ENCODE data around the gene SHBG. TPM values are rescaled to one million over a fixed set of nuclear protein-coding genes. Genes with fewer than 3 reads are reported as not detected.

Gene SHBG
- total RNA-seq, 1 experiment from 2014 or later, result 0.35 TPM

DNA sequence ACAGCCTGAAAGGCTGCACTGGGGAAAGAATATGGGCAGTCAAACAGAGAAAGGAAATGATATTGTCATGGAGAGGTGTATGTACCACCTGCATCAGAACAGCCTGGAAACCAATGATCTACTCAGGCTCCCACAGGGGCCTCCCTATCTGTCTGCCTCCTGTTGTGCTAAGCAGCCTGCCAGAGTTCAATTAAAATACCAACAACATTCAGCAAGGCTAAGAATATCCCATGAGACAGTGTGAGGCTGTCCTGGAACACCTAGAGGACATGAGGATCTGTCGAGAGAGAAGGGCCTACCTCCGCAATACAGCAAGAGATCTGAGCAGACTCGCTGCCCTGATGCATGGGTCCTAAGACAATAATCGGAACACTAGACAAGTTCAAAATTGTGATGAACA, 23.7 kb upstream of the SHBG start:
- Mint-ChIP-seq H3K4me3 (ENCODE audit: unreplicated experiment) (no peak overlapping the region), H3K27ac (ENCODE audit: low read depth, unreplicated experiment) (no peak overlapping the region), H3K27me3 (ENCODE audit: insufficient read depth, unreplicated experiment) (no peaks in the 10 kb centered on the region), H3K9me3 (ENCODE audit: unreplicated experiment) (no peaks in the 10 kb centered on the region), H3K36me3 (ENCODE audit: insufficient read depth, unreplicated experiment) (peaks cover 81% of the 10 kb centered on the region), H3K4me1 (ENCODE audit: insufficient read depth, unreplicated experiment) (peaks cover 10% of the 10 kb centered on the region)
- CTCF ChIA-PET, result no interaction called here
- intact Hi-C loops (cut with micrococcal nuclease), result no loop called here
- no peak for DNase-seq (ENCODE audit: unreplicated experiment)
- POLR2A ChIA-PET, result interaction anchor here (10.5 kb wide), 1 partner anchor 18 kb away, joined by 206 read pairs; the partner anchor contains the start of genes MPDU1 and SOX15
- TF ChIP-seq, protein P1, sequence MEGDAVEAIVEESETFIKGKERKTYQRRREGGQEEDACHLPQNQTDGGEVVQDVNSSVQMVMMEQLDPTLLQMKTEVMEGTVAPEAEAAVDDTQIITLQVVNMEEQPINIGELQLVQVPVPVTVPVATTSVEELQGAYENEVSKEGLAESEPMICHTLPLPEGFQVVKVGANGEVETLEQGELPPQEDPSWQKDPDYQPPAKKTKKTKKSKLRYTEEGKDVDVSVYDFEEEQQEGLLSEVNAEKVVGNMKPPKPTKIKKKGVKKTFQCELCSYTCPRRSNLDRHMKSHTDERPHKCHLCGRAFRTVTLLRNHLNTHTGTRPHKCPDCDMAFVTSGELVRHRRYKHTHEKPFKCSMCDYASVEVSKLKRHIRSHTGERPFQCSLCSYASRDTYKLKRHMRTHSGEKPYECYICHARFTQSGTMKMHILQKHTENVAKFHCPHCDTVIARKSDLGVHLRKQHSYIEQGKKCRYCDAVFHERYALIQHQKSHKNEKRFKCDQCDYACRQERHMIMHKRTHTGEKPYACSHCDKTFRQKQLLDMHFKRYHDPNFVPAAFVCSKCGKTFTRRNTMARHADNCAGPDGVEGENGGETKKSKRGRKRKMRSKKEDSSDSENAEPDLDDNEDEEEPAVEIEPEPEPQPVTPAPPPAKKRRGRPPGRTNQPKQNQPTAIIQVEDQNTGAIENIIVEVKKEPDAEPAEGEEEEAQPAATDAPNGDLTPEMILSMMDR (IDR thresholded peaks at IDR 0.05; ENCODE audit: unreplicated experiment), result no peak
- no TSS peak for BruUV-seq (replicated peaks)

DNA sequence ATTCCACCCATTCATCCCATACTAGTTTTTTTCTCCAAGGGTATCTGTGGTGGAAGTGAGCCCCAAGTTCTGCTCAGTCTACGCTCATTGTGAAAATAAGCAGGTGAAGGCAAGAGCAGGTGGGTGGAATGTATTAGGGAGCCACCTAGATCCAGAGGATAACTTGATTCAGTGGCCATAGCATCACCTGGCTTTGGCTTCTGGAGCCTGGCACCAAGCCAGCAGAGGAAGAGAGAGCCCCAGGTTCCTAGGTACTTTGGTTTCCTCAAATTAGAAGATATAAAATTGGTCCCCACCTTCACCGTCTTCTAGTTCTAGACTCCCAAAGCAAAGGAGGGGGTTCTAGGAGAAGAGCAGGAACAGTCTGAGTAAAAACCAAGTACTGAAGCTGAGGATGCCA, 19.3 kb upstream of the SHBG start:
- Mint-ChIP-seq H3K27me3 (ENCODE audit: insufficient read depth, unreplicated experiment) (no peaks in the 10 kb centered on the region), H3K36me3 (ENCODE audit: insufficient read depth, unreplicated experiment) (peaks cover 46% of the 10 kb centered on the region), H3K27ac (ENCODE audit: low read depth, unreplicated experiment) (peak overlapping the region; percentile 57), H3K4me3 (ENCODE audit: unreplicated experiment) (peak overlapping the region; percentile 38), H3K4me1 (ENCODE audit: insufficient read depth, unreplicated experiment) (peaks cover 32% of the 10 kb centered on the region), H3K9me3 (ENCODE audit: unreplicated experiment) (no peaks in the 10 kb centered on the region)
- TF ChIP-seq, protein P1 (IDR thresholded peaks at IDR 0.05; ENCODE audit: unreplicated experiment), result no peak
- POLR2A ChIA-PET, result interaction anchor here (0.6 to 10.5 kb wide), 5 partner anchors 10 to 76 kb away, joined by 3 to 206 read pairs (median 5); partner anchors contain the start of genes MPDU1, SAT2, SOX15 and TP53
- BruUV-seq (replicated peaks), result no TSS peak
- no peak for DNase-seq (ENCODE audit: unreplicated experiment)
- intact Hi-C loops (cut with micrococcal nuclease), result no loop called here
- CTCF ChIA-PET, result interaction anchor here (0.8 to 1.9 kb wide), 5 partner anchors 10 to 62 kb away, joined by 3 to 6 read pairs (median 4); no protein-coding TSS in a partner anchor

GRCh38 chr17:7611635-7612293, 18.2 kb upstream of the SHBG start:
- ChIA-PET POLR2A (interaction anchor here (0.9 to 10.5 kb wide), 5 partner anchors 15 to 167 kb away, joined by 4 to 206 read pairs (median 67); partner anchors contain the start of genes CHRNB1, MPDU1, SAT2 and SOX15), CTCF (interaction anchor here (0.5 to 3.4 kb wide), 9 partner anchors 10 to 1018 kb away, joined by 3 to 13 read pairs (median 3); partner anchors contain the start of genes SOX15, TP53 and WRAP53)
- Mint-ChIP-seq H3K4me1 (ENCODE audit: insufficient read depth, unreplicated experiment) (peaks cover 32% of the 10 kb centered on the region), H3K36me3 (ENCODE audit: insufficient read depth, unreplicated experiment) (peaks cover 36% of the 10 kb centered on the region), H3K27me3 (ENCODE audit: insufficient read depth, unreplicated experiment) (no peaks in the 10 kb centered on the region), H3K4me3 (ENCODE audit: unreplicated experiment) (peak overlapping the region; percentile 80), H3K9me3 (ENCODE audit: unreplicated experiment) (no peaks in the 10 kb centered on the region), H3K27ac (ENCODE audit: low read depth, unreplicated experiment) (peak overlapping the region; percentile 57)
- no TSS peak for BruUV-seq (replicated peaks)
- intact Hi-C loops (cut with micrococcal nuclease), result no loop called here
- TF ChIP-seq, protein P1 (IDR thresholded peaks at IDR 0.05; ENCODE audit: unreplicated experiment), result no peak
- no peak for DNase-seq (ENCODE audit: unreplicated experiment)

DNA sequence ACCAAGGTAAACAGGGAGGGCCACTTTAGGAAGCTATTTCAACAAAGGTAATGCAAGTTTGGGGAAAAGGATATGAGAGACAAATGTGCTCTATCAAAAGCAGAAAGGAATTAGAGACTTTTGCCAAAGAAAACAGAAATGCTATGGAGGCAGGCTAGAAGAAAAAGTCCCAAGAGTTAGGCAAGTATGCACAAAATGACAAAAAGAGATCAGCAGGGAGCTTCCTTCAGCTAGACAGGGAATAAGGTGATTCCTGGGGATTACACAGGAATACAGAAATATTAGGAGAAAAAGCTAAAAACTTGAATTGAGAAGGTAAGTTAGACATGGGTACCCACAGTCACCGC, 17.7 kb upstream of the SHBG start:
- Mint-ChIP-seq H3K4me3 (ENCODE audit: unreplicated experiment) (peak overlapping the region; percentile 80), H3K4me1 (ENCODE audit: insufficient read depth, unreplicated experiment) (peaks cover 32% of the 10 kb centered on the region), H3K27me3 (ENCODE audit: insufficient read depth, unreplicated experiment) (no peaks in the 10 kb centered on the region), H3K27ac (ENCODE audit: low read depth, unreplicated experiment) (peak overlapping the region; percentile 43), H3K36me3 (ENCODE audit: insufficient read depth, unreplicated experiment) (peaks cover 31% of the 10 kb centered on the region), H3K9me3 (ENCODE audit: unreplicated experiment) (no peaks in the 10 kb centered on the region)
- intact Hi-C loops (cut with micrococcal nuclease), result no loop called here
- DNase-seq (ENCODE audit: unreplicated experiment), result no peak
- ChIA-PET CTCF (interaction anchor here (0.7 to 3.4 kb wide), 6 partner anchors 9 to 1017 kb away, joined by 3 to 13 read pairs (median 4); partner anchors contain the start of genes SOX15, TP53 and WRAP53), POLR2A (interaction anchor here (0.7 to 10.5 kb wide), 6 partner anchors 15 to 375 kb away, joined by 3 to 206 read pairs (median 36); partner anchors contain the start of genes CHRNB1, MPDU1, SAT2 and SOX15)
- TF ChIP-seq, protein P1 (IDR thresholded peaks at IDR 0.05; ENCODE audit: unreplicated experiment), result no peak
- no TSS peak for BruUV-seq (replicated peaks)

Measured in MCF 10A (cell line).